Fibroblast of the conjunctiva (primary cell): ENCODE measurements around the gene ANXA9.

Experiments
- DNase-seq: peaks from one replicate; pipeline ENCODE4 v3.0.0-alpha.2; 2010; ENCODE audit warnings: low read depth

Gene ANXA9

DNA sequence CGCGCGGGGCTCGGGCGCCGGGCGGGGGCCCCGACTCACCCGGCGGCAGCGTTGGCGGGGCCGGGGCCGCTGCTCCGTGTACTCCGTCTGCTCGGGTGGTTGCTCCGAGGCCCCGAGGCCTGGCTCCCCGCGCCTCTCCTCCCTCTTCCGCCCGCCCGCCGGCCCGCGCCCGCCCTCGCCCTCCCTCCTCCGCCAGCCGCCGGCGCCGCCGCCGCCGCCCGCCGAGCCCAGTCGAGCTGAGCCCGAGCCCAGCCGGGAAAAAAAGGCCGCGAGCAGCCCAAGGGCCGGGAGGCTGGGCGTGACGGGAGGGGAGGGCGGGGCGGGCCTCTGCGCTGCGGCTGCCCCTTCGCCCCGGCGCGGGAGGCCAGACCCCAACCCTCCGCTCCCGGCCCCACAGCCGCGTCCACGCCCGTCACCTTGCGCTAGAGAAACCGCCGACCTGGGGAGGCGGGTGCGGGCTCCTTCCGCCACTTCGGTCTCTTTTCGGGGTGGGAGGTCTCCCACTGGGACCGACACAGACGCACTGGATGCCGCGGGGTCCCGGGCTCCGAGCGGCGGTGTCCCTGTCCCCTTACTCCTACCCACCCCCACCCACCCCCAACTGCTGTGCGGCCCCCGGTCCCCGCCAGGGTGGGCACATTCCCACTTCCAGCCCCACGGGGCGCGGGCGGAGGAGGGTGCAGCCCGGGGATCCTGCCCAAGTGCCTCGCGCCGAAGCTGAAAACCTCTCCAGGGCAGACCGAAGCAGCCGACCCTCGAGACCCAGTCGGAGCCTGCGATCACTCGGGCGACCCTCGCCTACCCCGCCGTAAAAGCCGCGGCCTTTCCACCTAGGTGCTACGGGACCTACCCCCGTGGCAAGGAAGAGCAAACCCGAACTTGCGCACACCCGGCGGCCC lies 7.3 kb upstream of the ANXA9 start, which contains the start of gene CERS2:
Gene CERS2, minus strand, starts transcription at position 256 of the 899 bp plus-strand sequence. CDS start 5,745 bp downstream, outside the sequence.
- DNase-seq = peak; percentile 41

DNA sequence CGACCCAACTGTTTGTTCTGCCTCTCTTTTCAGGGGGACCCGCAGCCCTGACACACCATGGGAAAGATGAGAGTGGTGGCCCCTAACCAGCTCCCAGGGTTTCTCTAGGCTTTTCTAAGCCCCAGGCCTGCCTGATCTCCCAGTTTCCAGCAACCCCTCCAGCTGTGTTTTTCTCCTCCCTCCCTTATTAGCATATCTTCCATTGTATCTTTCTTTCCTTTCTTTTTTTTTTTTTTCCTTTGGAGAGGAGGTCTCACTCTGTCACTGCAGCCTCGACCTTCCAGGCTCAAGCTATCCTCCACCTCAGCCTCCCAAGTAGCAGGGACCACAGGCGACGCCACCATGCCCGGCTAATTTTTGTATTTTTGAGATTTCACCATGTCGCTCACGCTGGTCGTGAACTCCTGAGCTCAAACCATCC lies 5.7 kb upstream of the ANXA9 start:
- no peak for DNase-seq

DNA sequence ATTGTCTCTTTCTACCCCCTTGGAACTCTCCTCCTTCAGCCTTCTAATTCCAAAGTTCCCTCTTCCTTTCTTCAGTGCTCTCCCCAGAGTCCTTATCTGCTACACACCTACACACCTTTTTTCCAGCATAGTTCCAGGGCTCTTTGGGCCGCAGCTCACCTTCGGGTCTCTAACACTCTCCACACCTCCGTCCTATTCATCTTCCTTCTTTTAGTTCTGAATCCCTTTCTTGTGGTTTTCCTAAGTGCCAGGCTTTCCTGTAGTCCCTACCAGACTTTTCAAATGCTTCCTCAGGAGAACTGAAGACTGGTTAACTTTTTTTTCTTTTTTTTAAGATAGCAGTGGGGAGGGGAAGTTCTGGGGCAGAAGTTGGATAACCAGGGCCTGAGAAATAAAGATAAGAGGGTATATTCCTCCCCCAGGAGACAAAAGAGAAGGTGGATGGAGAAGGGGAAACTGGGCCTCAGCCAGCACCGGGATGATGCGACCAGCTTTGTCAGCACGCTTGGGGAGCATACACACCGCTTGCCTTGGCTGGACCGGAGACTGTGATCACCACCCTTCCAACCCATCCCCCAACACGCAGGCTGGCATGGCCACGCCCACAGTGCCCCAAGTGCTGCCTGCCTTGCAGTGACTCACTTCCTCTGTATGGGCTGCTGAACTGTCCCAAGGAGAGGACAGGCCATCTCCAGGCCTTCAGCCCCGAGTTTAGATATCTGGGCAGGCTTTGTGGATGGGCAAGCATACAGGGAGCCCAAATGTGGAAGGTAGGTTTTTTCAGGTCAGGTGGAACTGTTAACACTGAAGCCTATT lies 5.0 kb upstream of the ANXA9 start:
- no peak for DNase-seq

DNA sequence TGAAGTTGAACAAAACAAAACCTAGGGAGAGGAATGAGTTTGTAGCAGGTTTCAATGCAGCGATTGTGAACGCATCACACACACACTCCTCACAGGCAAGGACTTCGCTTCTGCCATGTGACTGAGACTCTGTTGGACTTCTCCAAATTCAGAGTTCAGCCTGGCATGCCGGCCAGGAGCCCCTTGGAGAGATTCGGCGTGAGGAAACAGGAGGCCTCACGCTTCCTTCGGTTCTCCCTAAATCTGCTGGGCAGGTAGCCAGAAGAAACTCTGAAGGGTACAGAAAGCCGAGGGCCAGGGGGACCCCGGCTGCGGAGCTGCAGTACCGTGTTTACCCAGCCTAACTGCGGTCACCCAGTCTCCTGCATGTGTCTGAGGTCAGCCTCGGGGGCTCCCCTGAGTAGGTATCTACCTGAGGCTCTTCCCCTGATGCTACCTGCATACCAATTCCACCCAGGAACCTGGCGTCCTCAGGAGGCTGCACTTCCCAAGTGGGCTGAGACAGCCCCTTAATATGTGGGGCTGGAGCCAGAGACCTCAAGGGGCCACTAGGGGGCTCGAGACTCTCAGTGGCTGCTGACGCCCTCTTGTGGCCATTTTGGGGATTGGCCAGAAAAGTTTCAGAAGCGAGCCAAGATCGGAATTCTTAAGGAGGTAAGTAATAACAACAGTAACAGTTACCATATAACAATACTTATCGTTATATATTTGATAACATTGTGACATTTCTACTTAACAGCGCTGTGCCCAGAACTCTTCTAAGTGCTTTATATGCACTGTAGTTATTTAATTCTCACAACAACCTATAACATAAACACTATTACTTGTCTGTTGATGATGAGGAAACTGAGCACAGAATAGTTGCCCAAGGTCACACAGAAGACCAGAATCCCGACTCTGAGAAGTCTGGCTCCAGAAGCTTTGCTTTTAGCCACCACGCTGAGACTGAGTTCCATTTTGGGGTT lies 2.7 kb upstream of the ANXA9 start:
- peak; percentile 73 for DNase-seq

DNA sequence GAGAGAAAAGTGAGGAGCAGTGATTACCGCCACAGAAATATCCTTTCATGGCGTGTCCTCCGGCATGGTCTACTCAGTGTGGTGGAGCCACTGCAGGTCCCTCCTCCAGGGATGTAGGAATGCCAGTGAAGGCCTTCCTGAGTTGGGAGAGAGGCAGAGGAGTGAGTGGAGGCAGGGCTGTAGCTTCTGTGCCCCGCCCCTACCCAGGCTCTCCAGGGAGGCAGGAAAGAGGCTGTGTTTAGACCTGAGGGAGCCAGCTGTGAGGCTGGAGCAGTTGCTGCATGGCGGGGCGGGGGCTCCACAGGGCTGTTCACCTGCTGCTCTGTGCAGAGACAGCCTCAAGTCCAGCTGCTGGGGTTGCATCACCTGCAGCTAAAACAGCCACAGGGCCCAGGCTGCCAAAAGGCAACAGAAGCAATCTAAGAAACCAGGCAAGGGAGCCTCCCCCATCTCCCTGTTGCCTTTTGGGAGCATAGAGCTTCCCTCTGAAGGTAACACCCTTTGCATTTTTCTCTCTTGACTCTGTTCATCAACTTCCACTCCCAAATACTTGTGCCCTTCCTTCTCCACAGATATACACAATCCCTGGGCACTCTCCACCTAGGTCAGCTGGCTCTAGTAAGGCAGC lies 801 bp upstream of the ANXA9 start:
- no peak for DNase-seq

DNA sequence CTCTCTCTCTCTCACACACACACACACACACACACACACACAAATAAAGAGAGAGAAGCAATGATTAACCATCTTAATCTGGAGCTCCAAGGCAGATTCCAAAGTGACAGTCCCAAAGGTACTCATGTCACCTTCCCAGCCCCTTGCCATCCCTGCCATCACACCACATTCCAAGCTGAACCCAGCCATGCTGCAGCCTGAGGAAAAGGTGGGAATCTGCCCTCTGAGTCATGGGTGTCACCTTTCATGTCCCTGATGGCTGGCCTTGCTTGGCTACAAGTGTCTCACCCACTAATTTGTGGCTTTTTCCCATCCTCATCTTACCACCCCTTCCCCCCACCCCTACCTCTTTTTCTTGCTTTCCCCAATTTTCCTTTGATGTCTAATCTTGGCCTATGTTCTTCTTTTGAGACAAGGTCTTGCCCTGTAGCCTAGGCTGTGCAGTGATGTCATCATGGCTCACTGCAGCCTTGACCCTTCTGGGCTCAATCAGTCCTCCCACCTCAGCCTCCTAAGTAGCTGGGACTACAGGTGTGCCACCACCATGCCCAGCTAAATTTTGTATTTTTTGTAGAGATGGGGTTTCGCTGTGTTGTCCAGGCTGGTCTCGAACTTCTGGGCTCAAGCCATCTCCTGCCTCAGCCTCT lies 3.2 kb downstream of the ANXA9 start:
- no peak for DNase-seq

DNA sequence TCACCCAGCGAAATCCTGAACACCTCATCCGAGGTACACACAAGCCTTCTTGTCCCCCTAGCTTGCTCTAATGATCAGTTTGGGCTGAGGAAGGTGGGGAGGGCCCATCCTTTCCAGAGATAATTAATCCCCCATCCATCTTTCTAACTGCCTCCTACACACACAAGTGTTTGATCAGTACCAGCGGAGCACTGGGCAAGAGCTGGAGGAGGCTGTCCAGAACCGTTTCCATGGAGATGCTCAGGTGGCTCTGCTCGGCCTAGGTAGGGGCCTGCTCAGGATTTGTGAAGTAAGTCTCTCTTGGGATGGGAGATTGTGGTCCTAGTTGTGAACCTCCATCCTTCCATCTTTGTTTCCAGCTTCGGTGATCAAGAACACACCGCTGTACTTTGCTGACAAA lies 5.8 kb downstream of the ANXA9 start:
- DNase-seq = no peak

DNA sequence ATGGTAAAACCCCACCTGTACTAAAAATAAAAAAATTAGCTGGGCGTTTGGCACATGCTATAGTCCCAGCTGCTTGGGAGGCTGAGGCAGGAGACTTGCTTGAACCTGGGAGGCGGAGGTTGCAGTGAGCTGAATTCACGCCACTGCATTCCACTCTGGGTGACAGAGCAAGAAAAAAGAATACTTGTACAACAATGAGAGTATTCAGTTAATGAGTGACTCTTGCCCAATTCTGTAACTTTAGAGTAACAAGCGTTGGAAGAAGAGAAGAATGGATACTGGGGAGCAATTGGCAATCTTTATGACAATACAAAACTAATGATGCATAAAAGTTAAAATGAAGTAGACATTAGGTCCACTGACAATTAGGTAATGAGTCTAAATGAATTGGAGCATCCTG lies 10.5 kb downstream of the ANXA9 start:
- no peak for DNase-seq

DNA sequence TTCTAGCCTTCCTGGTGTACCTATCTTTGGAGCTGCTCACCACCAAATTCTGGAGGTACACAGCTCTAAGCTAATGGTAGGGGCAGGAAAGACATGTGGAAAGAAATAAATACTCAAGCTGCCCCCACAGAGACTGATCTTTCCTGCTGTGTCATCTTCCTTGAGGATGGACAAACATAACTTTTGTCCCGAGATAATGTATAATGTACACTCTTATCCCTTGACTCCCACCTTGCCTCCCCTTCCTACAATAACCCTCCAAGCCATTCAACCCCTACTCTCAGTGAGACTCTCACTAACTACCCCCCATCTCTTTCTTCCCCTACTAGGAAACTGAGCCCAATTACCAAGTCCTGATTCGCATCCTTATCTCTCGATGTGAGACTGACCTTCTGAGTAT lies 12.2 kb downstream of the ANXA9 start:
- DNase-seq = no peak

DNA sequence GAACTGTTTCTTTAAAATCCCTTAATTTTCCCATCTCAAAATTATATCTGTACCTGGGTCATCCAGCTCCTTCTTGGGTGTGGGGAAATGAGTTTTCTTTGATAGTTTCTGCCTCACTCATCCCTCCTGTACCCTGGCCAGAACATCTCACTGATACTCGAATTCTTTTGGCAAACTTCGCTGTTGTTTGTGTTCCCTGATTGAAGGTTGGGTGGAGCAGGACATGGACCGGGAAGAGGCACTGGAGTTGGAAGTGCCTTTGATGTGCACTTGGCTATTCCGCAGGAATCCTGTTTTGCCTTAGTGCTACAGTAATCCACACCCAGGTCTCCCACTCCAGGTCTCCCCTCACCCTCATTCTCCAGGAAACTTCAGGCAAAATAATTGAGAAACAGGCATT lies 13.4 kb downstream of the ANXA9 start:
- no peak for DNase-seq

DNA sequence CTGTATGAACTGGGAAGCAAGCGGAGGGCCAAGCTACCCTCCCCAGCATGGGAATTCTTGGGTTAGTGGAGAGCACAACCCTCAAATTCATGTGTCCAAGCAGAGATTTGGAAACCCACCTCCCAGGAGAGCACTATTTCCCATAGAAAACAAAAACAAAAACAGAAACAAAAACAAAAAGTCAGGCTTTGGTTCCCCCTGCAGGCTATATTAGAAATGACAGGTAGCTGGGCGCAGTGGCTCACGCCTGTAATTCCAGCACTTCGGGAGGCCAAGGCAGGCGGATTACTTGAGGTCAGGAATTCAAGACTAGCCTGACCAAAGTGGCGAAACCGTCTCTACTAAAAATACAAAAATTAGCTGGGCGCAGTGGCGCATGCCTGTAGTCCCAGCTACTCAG lies 13.8 kb downstream of the ANXA9 start:
- no peak for DNase-seq

DNA sequence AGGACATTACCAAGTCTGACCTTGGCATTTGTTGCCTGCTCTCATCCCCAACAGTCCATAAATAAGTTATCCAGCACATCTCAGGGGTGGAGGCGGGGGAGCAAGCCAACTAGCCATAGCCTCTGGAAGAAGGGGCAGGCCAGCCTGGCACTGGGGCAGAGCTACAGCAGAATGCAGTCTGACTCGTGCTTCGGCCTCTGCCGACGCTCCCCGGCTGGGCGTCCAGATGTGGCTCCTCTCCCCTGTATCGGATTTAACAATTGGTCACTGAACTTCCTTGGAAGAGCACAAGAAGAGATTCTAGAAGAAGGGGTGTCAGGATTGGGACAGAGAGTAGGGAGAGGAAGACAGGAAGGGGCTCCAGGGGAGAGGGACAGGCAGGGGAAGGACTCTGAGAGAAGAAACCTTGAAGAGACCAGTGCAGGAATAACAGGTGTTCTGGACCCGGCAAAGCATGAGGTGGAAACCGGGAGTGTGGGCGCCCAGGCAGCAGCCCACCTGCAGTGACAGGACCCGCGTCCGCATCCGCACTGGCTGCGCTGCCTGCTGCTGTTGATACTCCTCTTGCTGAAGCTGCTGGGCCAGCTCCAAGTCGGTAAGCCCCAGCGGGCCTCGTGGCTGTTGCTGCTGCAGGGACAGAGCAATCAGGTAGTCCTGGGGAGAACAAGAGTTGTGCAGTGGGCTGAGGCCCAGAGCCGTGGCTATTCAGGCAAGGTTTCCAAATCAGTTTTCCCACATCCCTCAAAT lies 15.2 kb downstream of the ANXA9 start:
- DNase-seq = no peak

DNA sequence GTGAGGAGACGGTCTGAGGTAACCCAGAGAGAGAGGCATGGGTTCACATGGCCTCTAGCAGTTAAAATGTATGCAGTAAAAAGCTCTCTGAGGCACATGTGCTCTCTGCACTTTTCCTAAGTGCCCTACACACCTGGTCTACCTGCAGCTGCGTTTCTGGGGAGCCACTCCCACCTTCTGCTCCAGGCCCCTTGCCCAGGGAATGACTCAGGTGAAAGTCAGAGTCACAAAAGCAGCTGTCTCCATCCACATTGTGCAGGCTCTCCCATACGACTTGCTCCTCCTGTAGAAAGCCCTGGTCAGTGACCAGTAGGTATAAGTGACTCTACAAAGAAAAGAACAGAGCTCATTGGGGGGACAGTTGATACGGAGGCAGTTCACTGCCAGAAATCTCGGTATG lies 15.9 kb downstream of the ANXA9 start:
- DNase-seq = no peak

DNA sequence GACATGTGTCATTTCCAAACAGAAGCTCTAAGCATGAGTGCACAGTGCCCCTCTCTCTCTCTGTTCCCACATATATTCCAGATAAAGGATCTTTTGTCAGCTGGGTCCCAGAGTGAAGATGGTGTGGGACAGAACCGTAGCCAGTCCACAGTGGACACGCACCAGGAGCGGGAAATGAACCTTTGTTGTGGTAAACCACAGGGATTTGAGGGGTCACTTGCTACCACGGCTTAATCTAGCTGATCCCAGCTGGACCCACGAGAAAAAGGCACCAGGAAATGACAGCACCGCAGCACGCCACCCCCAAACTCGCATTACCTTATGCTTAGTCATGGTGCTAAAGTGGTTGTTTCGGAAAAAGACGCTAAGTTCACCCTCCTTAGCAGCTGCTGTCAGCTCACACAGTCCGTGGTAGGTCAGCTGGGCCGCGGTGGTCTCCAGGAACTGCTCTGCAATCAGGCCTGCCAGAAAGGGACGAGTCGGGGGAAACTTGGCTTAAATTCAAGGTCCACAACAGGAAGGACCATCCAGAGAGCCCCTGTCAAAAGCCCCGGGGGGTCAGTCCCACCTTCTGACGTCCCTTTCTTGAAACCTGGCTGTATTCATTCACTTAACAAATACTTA lies 17.1 kb downstream of the ANXA9 start:
- no peak for DNase-seq

DNA sequence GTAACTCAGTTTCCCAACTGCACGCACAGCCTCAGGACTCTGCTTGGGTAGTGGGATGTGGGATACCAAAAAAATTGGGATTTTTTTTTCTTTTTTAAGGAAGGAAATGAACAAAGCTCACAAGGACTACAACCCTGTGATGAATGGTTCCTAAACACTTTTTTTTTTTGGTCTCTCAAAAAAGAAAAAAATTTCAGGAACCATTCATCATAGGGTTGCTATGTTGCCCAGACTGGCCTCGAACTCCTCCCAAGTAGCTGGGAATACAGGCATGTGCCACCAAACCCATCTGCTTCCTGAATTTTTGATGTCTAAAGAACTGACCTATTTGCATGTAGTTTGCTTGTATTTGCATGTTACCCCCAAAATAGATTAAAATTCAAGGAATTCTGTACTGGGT lies 17.8 kb downstream of the ANXA9 start:
- no peak for DNase-seq

DNA sequence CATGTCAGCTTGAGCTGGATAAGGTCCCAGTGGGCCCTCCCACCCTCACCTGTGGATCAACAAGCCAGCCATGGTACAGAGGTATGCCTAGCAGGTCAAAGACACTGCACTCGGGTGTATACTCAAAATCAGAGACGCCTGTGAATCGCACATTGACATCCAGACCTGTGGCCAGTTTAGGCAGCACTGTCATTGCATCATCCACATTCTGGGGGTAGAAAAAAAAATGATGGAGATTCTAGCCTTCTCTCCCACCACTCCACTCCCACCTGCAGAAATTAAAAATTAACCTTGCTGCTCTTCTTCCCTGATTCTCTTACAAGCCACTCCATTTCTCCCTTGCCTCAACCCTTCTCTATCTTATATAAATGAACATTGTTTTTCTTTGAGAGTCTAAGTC lies 18.3 kb downstream of the ANXA9 start:
- DNase-seq = no peak

DNA sequence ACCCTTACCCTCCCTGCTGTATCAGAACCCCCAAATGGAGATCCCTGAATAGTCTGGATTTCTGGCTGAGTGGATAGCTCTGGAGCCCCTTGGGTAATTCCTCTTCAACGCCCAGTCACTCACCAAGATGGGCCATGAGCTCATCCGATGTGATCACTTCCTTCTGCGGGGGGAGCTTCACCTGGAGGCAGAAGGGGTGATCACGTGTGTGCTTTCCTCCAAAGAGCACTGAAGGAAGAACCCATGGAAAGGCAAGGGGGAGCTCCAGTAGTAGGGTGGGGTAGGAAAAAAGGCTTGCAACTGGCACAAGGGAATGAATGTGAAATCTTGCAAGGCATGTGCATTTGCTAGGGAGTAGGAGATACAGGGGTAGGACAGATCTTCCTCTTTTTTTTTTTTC lies 19.5 kb downstream of the ANXA9 start:
- DNase-seq = no peak

DNA sequence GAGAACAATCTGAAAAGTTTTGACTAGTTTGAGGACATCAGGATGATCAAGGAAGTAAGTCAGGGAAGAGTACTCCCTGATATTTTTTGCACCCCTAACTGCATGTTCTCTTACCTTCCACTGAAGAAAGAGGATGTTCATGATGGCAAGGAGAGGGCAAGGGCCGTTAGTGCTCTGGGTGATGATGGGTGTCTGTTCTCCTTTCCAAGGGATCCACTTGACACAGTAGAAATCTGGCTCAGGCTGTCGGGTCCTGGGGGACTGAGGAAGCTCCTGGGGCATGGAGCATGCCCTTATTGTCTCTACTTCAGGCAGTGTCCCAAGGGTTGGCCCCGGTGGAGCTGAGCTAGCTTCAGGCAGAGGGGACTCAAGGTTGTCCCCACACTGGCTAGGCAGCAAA lies 20.0 kb downstream of the ANXA9 start:
- DNase-seq = no peak

DNA sequence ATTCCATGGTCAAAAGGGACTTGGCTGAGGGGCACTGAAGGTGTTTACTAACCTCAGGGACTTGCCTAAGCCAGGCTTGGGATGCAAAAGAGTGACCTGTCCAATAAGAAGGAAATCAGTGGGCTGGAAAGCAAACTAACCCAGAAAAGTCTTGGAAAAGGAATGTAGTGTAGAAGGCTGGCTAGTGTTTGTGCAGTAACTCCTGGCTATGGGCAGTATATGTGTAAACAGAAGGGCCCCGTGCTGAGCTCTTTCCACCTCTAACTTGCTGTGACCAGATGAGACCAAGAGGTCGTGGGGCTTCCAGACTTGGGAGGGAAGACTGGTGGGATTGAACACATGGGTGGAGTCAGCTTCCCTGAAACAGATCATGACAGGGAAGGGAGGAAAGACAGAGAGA lies 20.5 kb downstream of the ANXA9 start:
- DNase-seq = no peak

DNA sequence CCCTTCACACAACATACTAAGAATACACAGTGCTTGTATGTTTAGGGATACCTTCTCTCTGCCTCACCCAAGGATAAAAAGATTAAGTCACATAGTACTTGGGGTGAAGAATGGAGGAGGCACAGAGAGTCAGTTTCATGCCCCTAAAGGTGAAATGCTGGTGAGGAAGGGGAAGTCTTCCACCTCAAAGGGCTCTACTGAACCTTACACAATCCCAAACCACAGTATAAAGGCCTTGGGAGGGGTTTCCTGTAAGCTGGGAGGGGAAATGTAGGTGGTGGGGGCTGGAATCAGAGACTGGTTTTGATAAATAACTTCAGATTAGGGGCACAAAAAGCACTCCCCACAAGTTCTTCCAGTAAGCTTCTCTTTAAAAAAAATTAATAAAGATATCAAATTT lies 21.1 kb downstream of the ANXA9 start:
- DNase-seq = no peak
